Neural progenitor cell (in vitro differentiated cells): ENCODE measurements around the gene EIF2B5. TPM values are rescaled to one million over a fixed set of nuclear protein-coding genes. Genes with fewer than 3 reads are reported as not detected.
A peak's percentile ranks its signal among the peaks of the same experiment; 100 is the strongest.

Experiments
- DNase-seq: peaks from one replicate; pipeline ENCODE4 v3.0.0-alpha.2; 2016; ENCODE audit warnings: low spot score
- H2AFZ ChIP-seq: fragments of 200-600 bp; sonication (generic); replicated peaks from 2 replicates; pipeline ENCODE4 v1.6.1; 2016; ENCODE audit warnings: antibody characterized with exemption
- H3F3A ChIP-seq: fragments of 200-600 bp; sonication (generic); 2 replicates; pipeline ENCODE4 v1.6.1; 2016; ENCODE audit warnings: antibody characterized with exemption, low read depth
- H3K27ac ChIP-seq: fragments of 200-600 bp; sonication (generic); 2 replicates; pipeline ENCODE4 v1.5.1; 2016; ENCODE audit warnings: mild to moderate bottlenecking
- H3K27me3 ChIP-seq: fragments of 200-600 bp; sonication (generic); 2 replicates; pipeline ENCODE4 v1.6.1; 2016; ENCODE audit warnings: mild to moderate bottlenecking, moderate library complexity
- H3K36me3 ChIP-seq: fragments of 200-600 bp; sonication (generic); 2 replicates; pipeline ENCODE4 v1.5.1; 2016
- H3K4me1 ChIP-seq: fragments of 200-600 bp; sonication (generic); 2 replicates; pipeline ENCODE4 v1.6.1; 2016; ENCODE audit warnings: mixed run types
- H3K4me2 ChIP-seq: fragments of 200-600 bp; sonication (generic); 2 replicates; pipeline ENCODE4 v1.6.1; 2016
- H3K4me3 ChIP-seq: fragments of 200-600 bp; sonication (generic); 2 replicates; pipeline ENCODE4 v1.5.1; 2016
- H3K79me2 ChIP-seq: fragments of 200-600 bp; sonication (generic); 2 replicates; pipeline ENCODE4 v1.6.1; 2016; ENCODE audit warnings: low read depth
- H3K9ac ChIP-seq: fragments of 200-600 bp; sonication (generic); 2 replicates; pipeline ENCODE4 v1.6.1; 2016
- H3K9me3 ChIP-seq: fragments of 200-600 bp; sonication (generic); 2 replicates; pipeline ENCODE4 v1.5.1; 2016; ENCODE audit warnings: low read depth
- H4K20me1 ChIP-seq: fragments of 200-600 bp; sonication (generic); 2 replicates; pipeline ENCODE4 v1.6.1; 2016; ENCODE audit warnings: low read depth
- H3K27ac Mint-ChIP-seq: 3 replicates; pipeline ENCODE4 v1.8.0; 2021; ENCODE audit warnings: mixed read lengths
- H3K27me3 Mint-ChIP-seq: 2 replicates; pipeline ENCODE4 v1.8.0; 2022; ENCODE audit warnings: low read depth, mild to moderate bottlenecking, inconsistent platforms, moderate library complexity, mixed read lengths; ENCODE audit not compliant: insufficient read depth
- H3K36me3 Mint-ChIP-seq: 3 replicates; pipeline ENCODE4 v1.8.0; 2021; ENCODE audit warnings: mixed read lengths
- H3K4me1 Mint-ChIP-seq: 3 replicates; pipeline ENCODE4 v1.8.0; 2021; ENCODE audit warnings: mixed read lengths
- H3K4me3 Mint-ChIP-seq: 3 replicates; pipeline ENCODE4 v1.8.0; 2021; ENCODE audit warnings: mild to moderate bottlenecking, moderate library complexity, mixed read lengths
- H3K9me3 Mint-ChIP-seq: 3 replicates; pipeline ENCODE4 v1.8.0; 2020; ENCODE audit warnings: mixed read lengths
- CTCF ChIP-seq: fragments of 200-600 bp; sonication (generic); IDR thresholded peaks from 2 replicates; pipeline ENCODE4 v1.5.1; 2017; ENCODE audit warnings: antibody characterized with exemption, mild to moderate bottlenecking
- EZH2 ChIP-seq: fragments of 200-600 bp; sonication (generic); IDR thresholded peaks from 2 replicates; pipeline ENCODE4 v1.6.1; 2017; ENCODE audit warnings: antibody characterized with exemption, mild to moderate bottlenecking, moderate library complexity
- EZH2phosphoT487 ChIP-seq: fragments of 200-600 bp; sonication (generic); IDR thresholded peaks from 2 replicates; pipeline ENCODE4 v1.6.1; 2017; ENCODE audit warnings: antibody characterized with exemption
- total RNA-seq: library from RNA; depleted of rRNA; stranded (reverse); fragments of >200 nt; gene quantifications from 2 replicates; pipeline ENCODE4 v1.2.3, GENCODE V29; 2015; ENCODE audit warnings: low replicate concordance

Gene EIF2B5
- total RNA-seq, 1 donor from 2014 or later = 69.1 TPM

- Histone ChIP-seq H3K27ac (no peak overlapping the region), H3K36me3 (no peaks in the 10 kb centered on the region), H2AFZ (peak overlapping the region; percentile 77), H4K20me1 (no peaks in the 10 kb centered on the region), H3F3A (peaks cover 20% of the 10 kb centered on the region), H3K9ac (no peak overlapping the region), H3K27me3 (peaks cover 10% of the 10 kb centered on the region), H3K79me2 (peaks cover 34% of the 10 kb centered on the region), H3K4me3 (peak overlapping the region; percentile 85), H3K9me3 (no peaks in the 10 kb centered on the region), H3K4me1 (peaks cover 6% of the 10 kb centered on the region), H3K4me2 (peak overlapping the region; percentile 97)
- peak; percentile 87 for DNase-seq
- Mint-ChIP-seq H3K27ac (peak overlapping the region; percentile 93), H3K4me3 (peak overlapping the region; percentile 99), H3K27me3 (peaks cover 2% of the 10 kb centered on the region), H3K36me3 (peaks cover 2% of the 10 kb centered on the region), H3K4me1 (peaks cover 22% of the 10 kb centered on the region), H3K9me3 (no peaks in the 10 kb centered on the region)
- peak; percentile 4 for TF ChIP-seq EZH2
- no peak for TF ChIP-seq EZH2phosphoT487
Observed at GRCh38 chr3:184133840-184134745, 1.1 kb upstream of the EIF2B5 start.

GRCh38 chr3:184134746-184135148, 411 bp upstream of the EIF2B5 start:
- DNase-seq = no peak
- H3K9me3 Mint-ChIP-seq = no peaks in the 10 kb centered on the region
- Histone ChIP-seq H3K4me1 (peaks cover 6% of the 10 kb centered on the region), H4K20me1 (no peaks in the 10 kb centered on the region), H3K27ac (no peak overlapping the region), H3K36me3 (no peaks in the 10 kb centered on the region), H3K4me2 (peak overlapping the region; percentile 97), H3K79me2 (peaks cover 38% of the 10 kb centered on the region), H3K27me3 (peaks cover 10% of the 10 kb centered on the region), H2AFZ (peak overlapping the region; percentile 77), H3K9me3 (no peaks in the 10 kb centered on the region), H3K4me3 (peak overlapping the region; percentile 85), H3K9ac (no peak overlapping the region), H3F3A (peaks cover 20% of the 10 kb centered on the region)
- TF ChIP-seq EZH2phosphoT487 (no peak), EZH2 (no peak), CTCF (no peak)
- H3K27me3 Mint-ChIP-seq = peaks cover 2% of the 10 kb centered on the region
- H3K27ac Mint-ChIP-seq = peak overlapping the region; percentile 93
- peak overlapping the region; percentile 99 for H3K4me3 Mint-ChIP-seq
- peaks cover 22% of the 10 kb centered on the region for H3K4me1 Mint-ChIP-seq
- H3K36me3 Mint-ChIP-seq = peaks cover 2% of the 10 kb centered on the region

- H2AFZ ChIP-seq = peak overlapping the region; percentile 77
- H3K36me3 Mint-ChIP-seq = peaks cover 5% of the 10 kb centered on the region
- no peaks in the 10 kb centered on the region for H4K20me1 ChIP-seq
- H3K4me3 ChIP-seq = peak overlapping the region; percentile 85
- H3K79me2 ChIP-seq = peaks cover 38% of the 10 kb centered on the region
- no peak for TF ChIP-seq EZH2phosphoT487
- TF ChIP-seq CTCF = no peak
- peak overlapping the region; percentile 97 for H3K4me2 ChIP-seq
- H3K36me3 ChIP-seq = no peaks in the 10 kb centered on the region
- no peaks in the 10 kb centered on the region for H3K9me3 Mint-ChIP-seq
- H3K4me1 ChIP-seq = peaks cover 6% of the 10 kb centered on the region
- peak overlapping the region; percentile 42 for H3K27ac Mint-ChIP-seq
- peaks cover 20% of the 10 kb centered on the region for H3F3A ChIP-seq
- peak overlapping the region; percentile 62 for H3K9ac ChIP-seq
- no peaks in the 10 kb centered on the region for H3K9me3 ChIP-seq
- H3K4me3 Mint-ChIP-seq = peak overlapping the region; percentile 99
- peaks cover 10% of the 10 kb centered on the region for H3K27me3 ChIP-seq
- no peak overlapping the region for H3K27ac ChIP-seq
- no peak for DNase-seq
- H3K4me1 Mint-ChIP-seq = peaks cover 22% of the 10 kb centered on the region
- peaks cover 2% of the 10 kb centered on the region for H3K27me3 Mint-ChIP-seq
Observed at GRCh38 chr3:184135911-184136260, 728 bp downstream of the EIF2B5 start.

GRCh38 chr3:184140436-184140835, 5.3 kb downstream of the EIF2B5 start:
- Histone ChIP-seq H4K20me1 (peaks cover 6% of the 10 kb centered on the region), H3K27me3 (no peaks in the 10 kb centered on the region), H3F3A (peaks cover 15% of the 10 kb centered on the region), H3K4me3 (no peak overlapping the region), H3K9ac (no peak overlapping the region), H3K36me3 (no peaks in the 10 kb centered on the region), H3K4me2 (no peak overlapping the region), H3K4me1 (peaks cover 6% of the 10 kb centered on the region), H3K27ac (no peak overlapping the region), H3K79me2 (peaks cover 37% of the 10 kb centered on the region), H3K9me3 (no peaks in the 10 kb centered on the region), H2AFZ (no peak overlapping the region)
- no peak for TF ChIP-seq EZH2phosphoT487
- TF ChIP-seq EZH2 = no peak
- no peak for TF ChIP-seq CTCF
- H3K27ac Mint-ChIP-seq = no peak overlapping the region
- peaks cover 11% of the 10 kb centered on the region for H3K27me3 Mint-ChIP-seq
- no peak overlapping the region for H3K4me3 Mint-ChIP-seq
- DNase-seq = no peak
- no peaks in the 10 kb centered on the region for H3K9me3 Mint-ChIP-seq
- peaks cover 17% of the 10 kb centered on the region for H3K36me3 Mint-ChIP-seq
- H3K4me1 Mint-ChIP-seq = peaks cover 14% of the 10 kb centered on the region
